ENCODE results near the gene IFT27. TPM values are rescaled to one million over a fixed set of nuclear protein-coding genes. Genes with fewer than 3 reads are reported as not detected.

The IFT27 gene
- total RNA-seq, 1 donor, result 12.7 TPM

GRCh38 chr22:36797911-36798673 lies 22.2 kb upstream of the IFT27 start:
- DNase-seq (ENCODE audit: low read depth in 2 of 3, low spot score in 2 of 3), result no peak

DNA sequence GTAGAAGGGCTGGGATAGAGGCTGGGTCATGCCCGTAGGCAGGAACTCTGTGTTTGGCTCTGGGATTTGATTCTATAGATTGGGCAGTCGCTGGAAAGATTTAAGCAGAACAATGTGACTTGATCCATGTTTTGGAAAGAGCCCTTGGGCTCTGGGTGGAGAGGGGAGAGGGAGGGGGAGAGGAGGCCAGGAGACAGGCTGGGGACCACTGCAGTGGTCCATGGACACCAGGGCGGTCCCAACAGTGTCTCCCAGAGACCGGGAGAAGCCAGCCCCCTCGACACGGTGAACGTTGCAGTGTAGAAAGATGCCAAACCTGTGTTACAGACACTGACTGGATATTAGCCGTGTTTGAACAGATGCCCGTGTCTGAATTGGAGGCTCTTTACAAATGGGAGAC lies 21.5 kb upstream of the IFT27 start:
- no peak for DNase-seq (ENCODE audit: low read depth in 2 of 3, low spot score in 2 of 3)

- DNase-seq (ENCODE audit: low read depth in 2 of 3, low spot score in 2 of 3), result no peak
Measured at GRCh38 chr22:36796552-36797175, 20.7 kb upstream of the IFT27 start.

- no peak for DNase-seq (ENCODE audit: low read depth in 2 of 3, low spot score in 2 of 3)
Measured at GRCh38 chr22:36795633-36796032, 19.7 kb upstream of the IFT27 start.

DNA sequence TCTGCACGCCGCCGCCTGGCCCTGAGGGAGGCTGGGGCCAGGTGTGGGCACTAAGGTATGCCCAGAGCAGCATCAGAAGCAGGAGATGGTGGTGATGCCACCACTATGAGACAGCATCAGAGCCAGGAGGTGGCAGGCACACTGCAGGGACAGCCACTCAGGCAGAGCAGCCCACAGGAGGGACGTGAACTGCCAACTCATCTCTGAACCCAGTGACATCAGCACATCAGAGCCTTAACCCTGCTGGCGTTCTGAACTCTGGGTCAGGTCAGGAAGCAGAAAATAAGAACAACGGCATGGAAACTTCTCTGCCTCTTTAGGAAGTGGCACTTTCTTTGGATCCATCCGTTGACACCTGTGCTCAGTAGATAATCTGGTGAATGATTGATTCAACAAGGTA lies 14.7 kb upstream of the IFT27 start:
- DNase-seq (ENCODE audit: low read depth in 2 of 3, low spot score in 2 of 3), result peak in 1 of 3 donors; percentile 56

GRCh38 chr22:36787204-36787988 lies 11.5 kb upstream of the IFT27 start:
- DNase-seq (ENCODE audit: low read depth in 2 of 3, low spot score in 2 of 3), result no peak

DNA sequence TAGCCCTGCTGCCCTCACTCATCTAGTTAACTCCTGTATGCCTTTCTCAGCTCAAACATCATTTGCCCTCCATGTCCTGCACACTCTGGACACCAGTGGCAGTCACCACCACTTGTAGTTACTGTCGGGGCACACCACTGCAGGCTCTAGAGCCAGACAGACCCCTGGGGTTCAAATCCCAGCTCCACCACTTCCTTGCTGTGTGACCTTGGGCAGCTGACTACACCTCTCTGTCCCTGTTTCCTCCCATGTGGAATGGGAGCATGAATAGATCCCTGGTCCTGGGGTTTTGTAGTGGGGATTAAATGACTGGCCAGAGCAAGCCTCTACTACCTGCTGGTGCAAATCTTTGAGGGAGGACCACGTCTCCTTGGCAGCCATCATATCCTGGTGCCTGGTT lies 7.8 kb upstream of the IFT27 start:
- no peak for DNase-seq (ENCODE audit: low read depth in 2 of 3, low spot score in 2 of 3)

DNA sequence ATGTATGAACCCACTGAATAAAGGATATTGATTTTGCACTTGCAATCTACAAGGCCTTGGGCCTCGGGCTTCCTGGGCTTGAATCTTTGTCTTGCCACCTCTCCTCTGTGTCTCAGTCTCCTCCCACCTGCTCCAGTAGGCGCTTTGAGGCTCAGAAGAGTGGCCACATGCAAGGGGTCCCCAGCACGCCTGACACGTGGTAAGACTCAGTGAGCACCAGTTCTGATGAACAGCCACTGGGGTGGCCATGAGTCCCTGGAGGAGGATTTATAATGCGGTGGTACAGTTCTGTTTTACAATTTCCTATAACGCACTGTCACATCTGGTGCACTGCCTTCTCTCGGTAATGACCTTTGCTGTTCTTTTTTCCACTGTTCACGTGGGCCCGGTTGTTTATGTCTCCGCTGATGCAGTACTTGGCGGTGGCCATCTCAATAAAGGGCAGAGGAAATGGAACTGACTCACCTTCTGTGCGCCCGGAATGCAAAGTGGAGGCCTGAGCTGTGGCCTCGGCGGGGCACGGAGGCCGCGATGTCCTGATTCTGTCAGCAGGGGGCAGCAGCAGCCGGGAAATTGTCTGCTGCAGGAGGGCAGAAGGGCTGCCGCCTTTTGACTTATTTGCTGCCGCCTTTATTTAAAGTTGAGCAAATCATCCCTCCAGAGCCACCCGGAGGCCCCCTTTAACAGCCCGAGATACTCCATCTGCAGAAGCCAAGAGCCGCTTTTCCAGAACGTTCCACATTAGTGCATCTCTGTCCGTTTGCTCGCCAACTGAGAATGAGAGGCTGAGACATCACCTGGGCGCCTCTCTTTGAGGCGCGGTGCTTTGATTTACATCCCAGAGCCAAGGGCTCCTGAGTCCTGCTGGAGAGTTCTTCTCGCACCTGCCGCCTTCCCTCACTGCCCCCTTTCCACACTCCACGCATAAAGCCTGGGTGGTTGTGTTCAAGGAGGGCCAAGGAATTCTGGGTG lies 6.0 kb upstream of the IFT27 start:
- DNase-seq (ENCODE audit: low read depth in 2 of 3, low spot score in 2 of 3), result peak; percentile 67 to 87 (median 80)

DNA sequence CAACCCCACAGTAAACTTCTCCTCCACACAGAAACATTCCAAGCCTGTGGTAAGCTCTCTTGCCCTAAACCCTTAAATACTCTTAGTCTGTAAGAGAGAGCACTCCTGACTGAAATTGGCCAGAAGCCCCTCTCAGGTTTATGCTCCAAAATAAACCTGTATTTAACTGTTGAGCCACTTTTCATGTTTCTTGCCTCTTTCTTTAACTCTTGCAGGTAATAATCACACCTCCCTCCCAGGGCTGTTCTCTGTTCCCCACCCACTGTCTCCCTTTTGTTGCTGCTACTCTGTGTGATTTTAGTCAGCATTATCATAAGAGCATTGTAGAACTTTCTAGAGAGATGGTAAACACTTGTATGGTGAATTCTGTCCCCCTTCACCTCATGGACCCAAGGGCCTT lies 2.1 kb upstream of the IFT27 start:
- DNase-seq (ENCODE audit: low read depth in 2 of 3, low spot score in 2 of 3), result no peak

DNA sequence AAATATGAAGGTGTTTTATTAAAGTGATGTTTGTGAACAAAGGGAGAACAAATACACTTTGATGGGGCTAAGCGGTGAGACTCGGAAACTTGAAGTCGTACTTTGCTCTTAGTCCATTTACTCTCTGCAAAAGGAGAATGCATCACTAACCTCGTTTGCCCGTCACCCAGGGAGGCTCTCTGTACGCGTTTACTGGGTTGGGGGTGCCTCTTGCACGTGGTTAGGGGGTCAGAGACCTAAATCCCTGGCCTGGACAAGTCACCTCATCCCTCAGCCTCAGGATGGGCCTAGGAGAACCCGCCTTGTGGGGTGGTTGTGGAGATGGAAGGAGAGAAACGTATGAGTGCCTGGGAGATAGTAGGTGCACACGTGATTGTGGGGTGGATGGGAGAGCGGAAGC lies 803 bp upstream of the IFT27 start:
- no peak for DNase-seq (ENCODE audit: low read depth in 2 of 3, low spot score in 2 of 3)

- DNase-seq (ENCODE audit: low read depth in 2 of 3, low spot score in 2 of 3), result peak in 1 of 3 donors; percentile 36
Measured at GRCh38 chr22:36775586-36775963, 344 bp downstream of the IFT27 start.

DNA sequence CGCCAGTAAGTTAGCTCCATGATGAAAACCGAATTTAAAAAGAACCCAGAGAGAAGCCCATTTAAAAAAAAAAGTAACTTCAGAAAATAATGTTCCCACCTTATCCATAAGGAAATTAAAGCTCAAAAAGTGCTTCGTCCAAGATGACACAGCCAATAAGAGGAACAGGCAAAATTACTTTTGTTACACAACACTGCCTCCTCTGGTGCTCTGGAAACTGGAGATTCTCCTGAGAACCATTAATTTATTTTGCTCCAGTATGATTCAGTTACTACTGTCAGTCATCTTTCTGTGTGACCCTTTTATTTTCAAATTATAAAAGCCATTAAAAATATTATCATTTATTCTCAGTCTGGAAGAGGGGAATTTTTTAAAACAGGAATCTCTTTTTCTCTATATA lies 2.0 kb downstream of the IFT27 start:
- peak in 1 of 3 donors; percentile 67 for DNase-seq (ENCODE audit: low read depth in 2 of 3, low spot score in 2 of 3)

- DNase-seq (ENCODE audit: low read depth in 2 of 3, low spot score in 2 of 3), result no peak
Measured at GRCh38 chr22:36772451-36772850, 3.5 kb downstream of the IFT27 start.

DNA sequence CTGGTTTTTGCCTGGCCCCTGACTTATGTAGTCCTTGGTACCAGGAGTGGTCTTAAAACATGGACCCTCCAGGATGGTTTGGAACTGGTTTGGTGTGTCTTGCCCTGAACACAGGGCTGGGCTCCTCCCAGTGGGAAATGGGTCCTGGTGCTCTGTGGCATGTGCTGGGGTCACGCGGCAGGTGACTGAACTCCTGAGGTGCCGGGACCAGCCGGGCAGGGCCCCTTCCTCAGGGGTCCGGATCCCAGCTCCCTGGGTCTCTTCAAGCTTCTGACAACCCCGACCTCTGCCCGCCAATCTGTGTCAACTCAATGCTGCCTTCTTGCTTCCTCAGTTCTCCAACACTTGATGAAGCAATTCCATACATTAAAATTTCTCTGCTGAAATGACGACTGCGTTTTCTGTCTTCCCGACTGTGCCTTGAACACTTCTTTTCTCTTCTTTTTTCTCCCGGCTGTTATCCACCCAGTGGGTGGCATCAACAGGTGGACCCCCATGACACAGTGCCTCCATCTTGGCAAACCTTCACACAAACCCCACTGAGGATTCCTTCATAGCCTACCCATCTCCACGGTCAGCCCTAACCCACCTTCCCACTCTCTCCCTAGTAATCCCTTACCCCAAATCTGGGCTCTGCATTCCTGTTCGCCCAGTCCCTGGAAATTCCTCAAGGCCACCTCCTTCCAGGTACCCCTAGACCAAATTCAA lies 4.4 kb downstream of the IFT27 start:
- no peak for DNase-seq (ENCODE audit: low read depth in 2 of 3, low spot score in 2 of 3)

DNA sequence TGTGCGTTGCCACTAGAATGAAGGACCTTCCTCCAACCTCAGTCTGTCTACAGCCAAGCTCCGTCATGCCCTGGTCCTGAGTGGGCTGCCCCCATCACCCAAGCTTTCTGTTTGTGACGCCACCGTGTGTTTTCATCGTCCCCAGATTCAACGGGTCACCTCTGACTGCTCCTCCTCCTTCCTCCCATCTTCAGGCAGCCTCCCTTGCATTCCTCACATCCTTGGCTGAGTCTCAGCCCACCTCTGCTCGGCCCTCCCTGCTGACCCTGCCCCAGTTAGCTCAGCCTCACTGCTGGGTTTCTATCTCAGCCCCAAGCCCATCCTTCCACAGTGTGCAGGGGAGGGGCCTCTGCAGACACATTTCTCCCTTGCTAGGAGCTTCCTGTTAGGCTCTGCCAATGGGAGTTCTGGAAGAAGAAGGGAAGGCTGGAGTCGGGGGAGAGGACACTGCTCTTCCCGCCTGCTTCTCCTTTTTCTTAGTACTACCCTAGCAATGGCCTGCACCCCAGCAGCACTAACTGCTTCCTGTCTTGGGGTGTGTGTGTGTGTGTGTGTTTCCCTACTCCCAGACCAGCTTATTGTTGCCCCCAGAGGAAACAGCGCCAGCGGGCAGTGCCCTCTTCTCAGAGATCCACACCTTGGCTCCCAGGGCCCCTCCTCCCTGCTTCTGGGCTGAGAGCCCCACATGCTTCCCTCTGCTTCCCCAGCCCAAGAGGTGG lies 5.2 kb downstream of the IFT27 start:
- DNase-seq (ENCODE audit: low read depth in 2 of 3, low spot score in 2 of 3), result peak in 1 of 3 donors; percentile 53

GRCh38 chr22:36769541-36770512 lies 6.1 kb downstream of the IFT27 start:
- DNase-seq (ENCODE audit: low read depth in 2 of 3, low spot score in 2 of 3), result peak in 1 of 3 donors; percentile 58

DNA sequence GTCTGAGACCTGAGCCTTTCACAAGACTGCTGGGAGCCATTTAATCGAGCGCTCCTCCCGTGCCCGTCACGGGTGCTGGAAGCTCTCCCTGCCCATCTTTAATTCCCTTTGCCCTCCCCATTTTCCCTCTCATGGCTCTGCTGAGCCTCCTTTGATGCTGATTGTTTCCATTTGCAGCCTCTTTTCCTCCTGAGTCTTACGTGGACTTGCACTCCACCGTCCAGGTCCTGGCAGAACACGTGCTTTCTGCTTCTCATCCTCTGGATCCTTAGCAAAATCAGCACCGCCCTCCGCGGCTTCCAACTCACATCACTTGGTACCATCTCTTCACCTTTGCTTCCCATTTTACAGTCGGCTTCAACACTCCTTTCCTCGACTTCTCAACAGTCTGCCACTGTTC lies 7.3 kb downstream of the IFT27 start:
- DNase-seq (ENCODE audit: low read depth in 2 of 3, low spot score in 2 of 3), result no peak

- no peak for DNase-seq (ENCODE audit: low read depth in 2 of 3, low spot score in 2 of 3)
Measured at GRCh38 chr22:36768141-36768540, 7.8 kb downstream of the IFT27 start.

Data from hematopoietic multipotent progenitor cell (in vitro differentiated cells).